Epithelial cell of esophagus (primary cell): ENCODE measurements around the gene CADM1.

Source experiments
- DNase-seq: peaks from one replicate; pipeline ENCODE4 v3.0.0; 2010; ENCODE audit warnings: low read depth
- H3K4me3 ChIP-seq: 2 replicates; pipeline ENCODE4 v1.5.1; 2011; ENCODE audit warnings: mild to moderate bottlenecking, low read length, control low read depth
- CTCF ChIP-seq: IDR thresholded peaks from 2 replicates; pipeline ENCODE4 v1.5.1; 2011; ENCODE audit warnings: low read depth, mild to moderate bottlenecking, low read length, control low read depth, inconsistent platforms; ENCODE audit not compliant: insufficient read depth; ENCODE audit errors: missing control alignments

CADM1 gene

GRCh38 chr11:115141231-115142114 lies 362.7 kb downstream of the CADM1 start:
- no peak for DNase-seq
- no peak for TF ChIP-seq CTCF
- H3K4me3 ChIP-seq, result no peak overlapping the region

GRCh38 chr11:115135936-115136335 lies 368.3 kb downstream of the CADM1 start:
- no peak for DNase-seq
- no peak overlapping the region for H3K4me3 ChIP-seq
- TF ChIP-seq CTCF, result no peak

- no peak overlapping the region for H3K4me3 ChIP-seq
- no peak for TF ChIP-seq CTCF
- no peak for DNase-seq
Observed at GRCh38 chr11:115134926-115135325, 369.3 kb downstream of the CADM1 start.

- no peak for TF ChIP-seq CTCF
- no peak overlapping the region for H3K4me3 ChIP-seq
- DNase-seq, result no peak
Observed at GRCh38 chr11:115133475-115134209, 370.6 kb downstream of the CADM1 start.

- H3K4me3 ChIP-seq, result no peak overlapping the region
- TF ChIP-seq CTCF, result no peak
- peak; percentile 1 for DNase-seq
Observed at GRCh38 chr11:115132436-115133228, 371.6 kb downstream of the CADM1 start.

- DNase-seq, result no peak
- TF ChIP-seq CTCF, result no peak
- H3K4me3 ChIP-seq, result no peak overlapping the region
Observed at GRCh38 chr11:115129473-115130289, 374.5 kb downstream of the CADM1 start.
